GM21737 (cell line): ENCODE measurements around the gene AREG.
"Not testable (repeated sequence)": the region's sequence is repeated elsewhere in the genome, so short reads cannot be mapped to it uniquely, and the experiment has no call there.

Source experiments
- ATAC-seq: cut with Tn5 transposase; IDR thresholded peaks from one replicate; pipeline ENCODE4 v1.9.1; 2021; ENCODE audit warnings: mild to moderate bottlenecking, moderate library complexity; ENCODE audit not compliant: unreplicated experiment

Gene AREG, protein sequence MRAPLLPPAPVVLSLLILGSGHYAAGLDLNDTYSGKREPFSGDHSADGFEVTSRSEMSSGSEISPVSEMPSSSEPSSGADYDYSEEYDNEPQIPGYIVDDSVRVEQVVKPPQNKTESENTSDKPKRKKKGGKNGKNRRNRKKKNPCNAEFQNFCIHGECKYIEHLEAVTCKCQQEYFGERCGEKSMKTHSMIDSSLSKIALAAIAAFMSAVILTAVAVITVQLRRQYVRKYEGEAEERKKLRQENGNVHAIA

DNA sequence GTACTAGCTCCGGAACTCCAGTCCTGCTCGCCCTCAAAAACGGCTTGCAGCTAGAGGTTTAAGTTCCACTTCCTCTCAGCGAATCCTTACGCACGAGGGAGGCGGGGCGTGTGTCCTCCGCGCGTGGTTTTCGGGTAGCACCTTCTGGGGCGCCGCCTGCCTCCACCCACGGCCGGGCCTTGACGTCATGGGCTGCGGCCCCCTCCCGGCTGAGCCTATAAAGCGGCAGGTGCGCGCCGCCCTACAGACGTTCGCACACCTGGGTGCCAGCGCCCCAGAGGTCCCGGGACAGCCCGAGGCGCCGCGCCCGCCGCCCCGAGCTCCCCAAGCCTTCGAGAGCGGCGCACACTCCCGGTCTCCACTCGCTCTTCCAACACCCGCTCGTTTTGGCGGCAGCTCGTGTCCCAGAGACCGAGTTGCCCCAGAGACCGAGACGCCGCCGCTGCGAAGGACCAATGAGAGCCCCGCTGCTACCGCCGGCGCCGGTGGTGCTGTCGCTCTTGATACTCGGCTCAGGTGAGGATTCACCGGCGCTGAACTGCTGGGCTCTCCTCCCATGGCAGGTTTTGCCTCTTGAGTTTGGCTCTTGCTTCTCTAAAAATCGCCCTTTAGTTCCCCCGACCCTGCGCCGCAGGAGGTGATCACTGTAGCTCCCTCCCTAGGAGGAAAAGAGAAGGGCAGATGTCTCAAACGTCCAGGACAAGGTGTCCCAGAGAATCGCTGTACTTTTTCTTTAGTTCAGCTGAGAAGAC, at the start of gene AREG:
TSS of gene AREG (plus strand) at position 246 of the 752 bp plus-strand sequence. CDS start at position 456, 210 bp downstream.
- ATAC-seq, result peak; percentile 91

- no peak for ATAC-seq
Observed at GRCh38 chr4:74395633-74396032, 49.3 kb upstream of the AREG start.

GRCh38 chr4:74397748-74398426, 47.0 kb upstream of the AREG start:
- ATAC-seq, result no peak

DNA sequence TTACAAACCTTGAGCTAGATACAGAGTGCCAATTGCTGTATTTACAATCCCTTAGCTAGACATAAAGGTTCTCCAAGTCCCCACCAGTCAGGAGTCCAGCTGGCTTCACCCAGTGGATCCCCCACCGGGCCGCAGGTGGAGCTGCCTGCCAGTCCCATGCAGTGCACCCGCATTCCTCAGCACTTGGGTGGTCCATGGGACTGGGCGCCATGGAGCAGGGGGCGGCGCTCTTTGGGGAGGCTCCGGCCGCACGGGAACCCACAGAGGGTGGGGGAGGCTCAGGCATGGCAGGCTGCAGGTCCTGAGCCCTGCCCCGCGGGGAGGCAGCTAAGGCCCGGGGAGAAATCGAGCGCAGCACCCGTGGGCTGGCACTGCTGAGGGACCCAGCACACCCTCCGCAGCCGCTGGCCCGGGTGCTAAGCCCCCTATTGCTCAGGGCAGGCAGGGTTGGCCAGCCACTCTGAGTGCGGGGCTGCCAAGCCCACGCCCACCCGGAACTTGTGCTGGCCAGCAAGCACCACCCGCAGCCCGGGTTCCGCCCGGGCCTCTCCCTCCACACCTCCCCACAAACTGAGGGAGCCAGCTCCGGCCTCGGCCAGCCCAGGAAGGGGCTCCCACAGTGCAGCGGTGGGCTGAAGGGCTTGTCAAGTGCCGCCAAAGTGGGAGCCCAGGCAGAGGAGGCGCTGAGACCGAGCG, 45.9 kb upstream of the AREG start:
- not testable (repeated sequence) for ATAC-seq

DNA sequence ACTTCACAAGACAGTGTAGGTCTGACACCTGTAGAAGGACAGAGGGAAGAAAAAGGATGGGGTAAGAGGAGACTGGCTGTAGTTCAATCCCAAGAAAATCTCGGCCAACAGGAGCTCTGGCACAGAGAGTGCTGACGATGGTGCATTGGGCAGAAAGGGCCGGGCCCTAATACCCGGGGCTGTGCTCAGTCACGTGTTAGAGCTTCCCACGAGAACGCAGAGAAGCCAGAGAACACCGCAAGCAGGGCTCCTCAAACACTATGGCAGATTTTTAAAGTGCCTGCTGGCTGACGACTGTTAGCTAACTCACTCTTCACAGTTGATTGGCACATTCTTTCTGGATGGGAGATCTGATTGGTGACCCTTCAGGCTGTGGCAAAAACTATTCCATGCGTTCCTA, 44.5 kb upstream of the AREG start:
- no peak for ATAC-seq

- ATAC-seq, result peak; percentile 86
Observed at GRCh38 chr4:74402692-74403456, 42.1 kb upstream of the AREG start.

GRCh38 chr4:74407891-74408290, 37.0 kb upstream of the AREG start:
- ATAC-seq, result no peak

DNA sequence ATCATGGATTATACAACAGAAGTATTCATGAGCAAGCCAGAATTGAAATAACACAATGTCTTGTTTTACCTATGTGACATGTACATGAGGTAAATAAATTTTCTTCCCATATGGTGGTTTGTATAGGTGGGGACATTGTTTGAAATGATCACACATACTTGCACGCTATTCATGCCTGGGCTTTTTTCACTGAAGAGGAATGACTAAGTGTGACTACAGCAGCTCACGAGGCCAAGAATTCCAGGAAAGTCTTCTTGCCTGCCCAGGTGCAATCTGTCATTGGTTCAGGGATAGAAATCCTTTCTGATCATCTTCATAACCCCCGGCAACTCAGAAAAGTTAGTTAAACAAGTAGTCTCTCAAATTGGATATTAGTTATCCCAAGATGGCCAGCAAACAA, 36.3 kb upstream of the AREG start:
- no peak for ATAC-seq

- no peak for ATAC-seq
Observed at GRCh38 chr4:74410272-74410671, 34.7 kb upstream of the AREG start.

DNA sequence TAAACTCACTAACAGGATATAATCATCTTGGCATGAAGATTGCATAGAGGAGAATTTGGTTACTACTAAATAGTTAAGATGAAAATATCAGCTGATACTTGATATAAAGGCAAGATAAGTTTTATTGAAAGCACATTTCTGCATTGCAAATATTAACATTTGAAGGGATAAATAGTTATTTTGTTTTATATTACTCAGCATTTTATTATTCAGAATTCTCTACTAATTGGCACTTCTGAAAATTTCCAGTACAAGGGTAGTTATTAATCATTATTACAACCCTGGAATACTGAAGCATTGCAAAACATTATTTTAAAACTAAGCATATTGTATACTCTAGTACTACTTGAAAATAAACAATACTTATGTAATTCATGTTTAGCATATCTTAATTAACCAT, 32.7 kb upstream of the AREG start:
- no peak for ATAC-seq

- no peak for ATAC-seq
Observed at GRCh38 chr4:74413265-74413664, 31.7 kb upstream of the AREG start.

DNA sequence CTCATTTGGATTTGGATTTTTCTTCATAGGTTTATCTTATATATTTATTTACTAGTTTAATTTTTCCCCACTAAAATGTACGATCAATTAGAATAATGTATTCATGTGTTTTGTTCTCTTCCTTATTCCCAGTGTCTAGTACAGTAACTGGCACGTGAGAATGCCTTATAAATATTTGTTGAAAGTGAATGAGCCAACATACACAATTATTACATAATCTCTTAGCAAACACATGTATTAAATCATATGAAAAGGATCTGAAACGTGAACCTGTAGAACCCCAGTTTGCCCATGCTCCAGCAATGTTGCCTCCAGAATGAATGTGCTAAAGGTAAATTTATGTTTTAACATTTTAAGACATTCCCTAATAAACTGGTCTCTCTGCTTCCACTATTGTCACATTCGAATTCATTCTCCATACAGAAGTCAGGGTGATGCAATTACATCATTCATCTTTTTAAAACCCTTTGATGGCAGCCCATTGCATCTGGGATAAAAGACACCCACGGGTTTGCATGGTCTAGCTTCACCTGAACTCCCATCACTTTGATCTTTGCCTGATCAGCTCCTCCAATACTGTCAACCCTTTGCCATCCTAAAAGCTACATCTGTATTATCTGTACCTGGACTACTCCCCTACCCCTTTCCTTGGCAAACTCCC, 30.7 kb upstream of the AREG start:
- no peak for ATAC-seq

DNA sequence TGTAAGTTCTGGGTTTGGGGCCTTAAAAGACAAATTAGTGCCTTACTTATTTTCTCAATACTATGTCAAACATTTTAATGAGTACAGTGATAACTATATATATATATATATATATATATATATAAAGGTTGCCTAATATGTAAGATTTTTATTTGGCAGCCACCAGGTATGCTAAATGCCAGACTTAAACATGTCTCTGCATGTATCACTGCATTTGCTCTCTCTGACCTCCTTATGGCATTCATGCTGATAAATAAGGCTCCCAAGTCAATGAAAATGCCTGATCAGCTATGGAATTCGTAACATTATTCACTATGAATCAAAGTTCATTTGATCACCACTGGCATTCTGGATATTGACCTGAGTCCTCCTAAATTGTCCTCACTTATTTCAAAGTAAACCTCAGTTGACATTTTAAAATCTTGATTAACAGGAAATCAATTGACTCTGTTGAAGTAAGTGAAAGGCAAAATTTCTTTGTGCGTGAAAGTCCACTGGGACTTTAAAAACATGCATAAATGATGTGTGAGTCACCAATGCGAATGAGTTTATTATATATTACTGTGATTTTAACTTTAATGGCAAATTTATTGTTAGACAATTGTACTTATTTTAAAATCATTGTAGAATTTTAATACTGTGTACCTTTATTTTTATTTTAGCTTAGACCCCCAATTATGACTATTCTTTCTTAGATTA, 29.2 kb upstream of the AREG start:
- ATAC-seq, result no peak

GRCh38 chr4:74418063-74418670, 26.8 kb upstream of the AREG start:
- no peak for ATAC-seq

- ATAC-seq, result no peak
Observed at GRCh38 chr4:74420863-74421262, 24.1 kb upstream of the AREG start.

DNA sequence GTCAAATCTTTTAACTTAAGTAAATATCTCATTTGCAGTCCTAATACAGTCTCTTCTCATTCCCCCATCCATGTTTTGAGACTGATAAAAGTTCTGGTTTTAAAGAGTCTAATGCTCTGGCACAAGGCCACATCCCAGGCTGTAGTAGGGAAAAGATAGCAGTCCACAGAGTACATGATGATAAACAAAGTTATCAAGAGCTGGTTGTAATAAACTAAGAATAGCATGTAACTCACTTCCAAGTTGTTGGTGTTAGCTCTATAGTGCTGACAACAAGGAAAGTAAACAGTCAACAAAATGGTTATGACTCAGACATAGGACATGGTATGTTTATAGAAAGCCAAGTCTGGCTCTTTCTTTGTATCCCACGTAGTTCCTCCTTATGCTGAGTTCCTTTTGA, 21.8 kb upstream of the AREG start:
- ATAC-seq, result no peak

DNA sequence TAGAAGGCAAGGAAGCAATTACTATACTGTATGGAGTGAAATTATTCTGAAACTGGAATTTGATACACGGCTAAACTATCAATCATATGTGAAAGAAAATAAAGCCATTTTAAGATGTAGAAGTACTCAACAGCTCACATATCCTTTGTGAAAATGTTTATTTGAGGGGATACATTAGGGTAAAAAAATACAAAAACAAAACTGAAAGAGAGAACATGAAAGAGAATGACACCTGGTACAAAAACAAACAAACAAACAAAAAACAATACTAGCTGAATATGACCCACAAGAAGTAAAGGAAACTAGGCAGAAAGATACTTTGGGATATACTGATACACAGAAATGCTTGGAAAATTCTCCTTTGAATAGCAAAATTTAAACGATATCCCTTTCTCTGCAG, 20.8 kb upstream of the AREG start:
- ATAC-seq, result no peak

DNA sequence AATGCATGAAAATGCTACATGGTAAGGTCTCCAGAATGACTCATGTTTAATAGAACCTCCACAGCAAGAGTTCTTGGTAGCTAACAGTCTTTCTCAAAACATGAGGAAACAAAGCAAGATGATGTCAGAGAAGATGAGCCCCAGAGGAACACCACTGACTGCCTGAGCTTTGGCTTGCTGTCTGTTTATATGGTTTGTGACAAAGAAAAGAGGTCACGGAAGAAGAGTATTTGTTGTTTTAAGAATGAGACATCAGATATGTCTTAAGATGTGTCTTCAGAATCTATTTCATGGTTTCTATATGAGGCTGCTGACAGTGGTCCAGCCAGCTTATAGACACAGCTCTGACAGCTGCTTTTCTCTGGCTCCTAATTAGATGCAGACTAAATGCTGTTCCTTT, 18.8 kb upstream of the AREG start:
- no peak for ATAC-seq

GRCh38 chr4:74428276-74428675, 16.7 kb upstream of the AREG start:
- ATAC-seq, result no peak
